ENCODE results near the gene PTDSS2.

DNA sequence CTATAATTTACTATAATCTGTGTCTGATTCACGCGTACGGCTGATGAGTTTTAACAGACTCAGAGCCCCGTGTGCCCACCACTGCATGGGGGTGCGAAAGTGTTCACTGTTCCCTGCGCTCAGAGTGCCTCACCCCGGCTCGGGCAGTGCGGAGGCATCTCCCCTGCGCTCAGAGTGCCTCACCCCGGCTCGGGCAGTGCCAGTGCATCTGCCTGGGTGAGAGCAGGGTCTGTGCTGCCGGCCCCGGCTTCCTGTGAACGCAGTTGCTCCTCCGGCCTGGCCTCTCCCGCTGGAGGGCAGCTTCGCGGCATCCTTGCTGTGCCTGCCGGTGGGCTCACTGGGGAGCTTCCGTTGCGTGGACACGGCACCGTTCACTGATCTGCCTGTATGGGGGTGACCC is 14.2 kb downstream of the PTDSS2 start:
- TF ChIP-seq, protein P1, sequence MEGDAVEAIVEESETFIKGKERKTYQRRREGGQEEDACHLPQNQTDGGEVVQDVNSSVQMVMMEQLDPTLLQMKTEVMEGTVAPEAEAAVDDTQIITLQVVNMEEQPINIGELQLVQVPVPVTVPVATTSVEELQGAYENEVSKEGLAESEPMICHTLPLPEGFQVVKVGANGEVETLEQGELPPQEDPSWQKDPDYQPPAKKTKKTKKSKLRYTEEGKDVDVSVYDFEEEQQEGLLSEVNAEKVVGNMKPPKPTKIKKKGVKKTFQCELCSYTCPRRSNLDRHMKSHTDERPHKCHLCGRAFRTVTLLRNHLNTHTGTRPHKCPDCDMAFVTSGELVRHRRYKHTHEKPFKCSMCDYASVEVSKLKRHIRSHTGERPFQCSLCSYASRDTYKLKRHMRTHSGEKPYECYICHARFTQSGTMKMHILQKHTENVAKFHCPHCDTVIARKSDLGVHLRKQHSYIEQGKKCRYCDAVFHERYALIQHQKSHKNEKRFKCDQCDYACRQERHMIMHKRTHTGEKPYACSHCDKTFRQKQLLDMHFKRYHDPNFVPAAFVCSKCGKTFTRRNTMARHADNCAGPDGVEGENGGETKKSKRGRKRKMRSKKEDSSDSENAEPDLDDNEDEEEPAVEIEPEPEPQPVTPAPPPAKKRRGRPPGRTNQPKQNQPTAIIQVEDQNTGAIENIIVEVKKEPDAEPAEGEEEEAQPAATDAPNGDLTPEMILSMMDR (IDR thresholded peaks at IDR 0.05; ENCODE audit: insufficient read depth, low read depth, low read length) = no peak
- no peak for TF ChIP-seq EZH2 (IDR thresholded peaks at IDR 0.05; ENCODE audit: insufficient read depth, low read length)

Measured in astrocyte (in vitro differentiated cells and primary cell).